Measurements from ENCODE around the gene TMEM151A.
"Not testable (repeated sequence)": the region's sequence is repeated elsewhere in the genome, so short reads cannot be mapped to it uniquely, and the experiment has no call there.

TMEM151A gene

GRCh38 chr11:66320748-66321147 lies 29.1 kb downstream of the TMEM151A start:
- H3K79me2 ChIP-seq (ENCODE audit: control insufficient read depth, insufficient read depth, low read length, poor library complexity); H3K9me3 ChIP-seq (ENCODE audit: insufficient read depth, low read depth, low read length); H3K18ac ChIP-seq (ENCODE audit: low read length); H4K8ac ChIP-seq (ENCODE audit: low read depth, low read length); H2AK5ac ChIP-seq (ENCODE audit: low read length); H3K36me3 ChIP-seq (ENCODE audit: control insufficient read depth in 1 of 2, insufficient read depth in 2 of 2, low read length in 2 of 2); H3K27ac ChIP-seq (ENCODE audit: low read depth, low read length); H2BK120ac ChIP-seq (ENCODE audit: insufficient read depth, low read length, poor library complexity); H4K91ac ChIP-seq (ENCODE audit: low read depth, low read length); H3K4me2 ChIP-seq (ENCODE audit: low read length); H2BK12ac ChIP-seq (ENCODE audit: low read length); H2BK5ac ChIP-seq (ENCODE audit: low read depth, low read length, poor library complexity); H3K23ac ChIP-seq (ENCODE audit: low read length); H3K14ac ChIP-seq (ENCODE audit: low read length); DNase-seq; H2AFZ ChIP-seq (ENCODE audit: insufficient read depth, low read length, poor library complexity); H4K12ac ChIP-seq (ENCODE audit: low read depth, low read length); H3K9ac ChIP-seq (ENCODE audit: low read length); H3K4me3 ChIP-seq (ENCODE audit: low read depth, low read length); H3K27me3 ChIP-seq (ENCODE audit: insufficient read depth, low read length); H3K4ac ChIP-seq (ENCODE audit: low read depth, low read length): not testable (repeated sequence)
- H3K79me1 ChIP-seq (ENCODE audit: low read length) = peaks cover 22% of the 10 kb centered on the region
- WGBS (ENCODE audit: extremely low coverage, insufficient coverage, insufficient read length) = no CpG with 5 or more reads among the region's 6 CpGs
- peaks cover 40 to 48% of the 10 kb centered on the region in 2 experiments for H3K4me1 ChIP-seq (ENCODE audit: control insufficient read depth in 1 of 2, insufficient read depth in 2 of 2, low read length in 2 of 2)

GRCh38 chr11:66321606-66322005 lies 29.9 kb downstream of the TMEM151A start:
- no CpG with 5 or more reads among the region's 4 CpGs for WGBS (ENCODE audit: extremely low coverage, insufficient coverage, insufficient read length)
- Histone ChIP-seq H2BK5ac (ENCODE audit: low read depth, low read length, poor library complexity) (no peak overlapping the region), H3K9me3 (ENCODE audit: insufficient read depth, low read depth, low read length) (peaks cover 4% of the 10 kb centered on the region), H2BK12ac (ENCODE audit: low read length) (no peak overlapping the region), H2AFZ (ENCODE audit: insufficient read depth, low read length, poor library complexity) (no peak overlapping the region), H2AK5ac (ENCODE audit: low read length) (no peak overlapping the region), H3K9ac (ENCODE audit: low read length) (no peak overlapping the region), H3K4me1 (ENCODE audit: control insufficient read depth in 1 of 2, insufficient read depth in 2 of 2, low read length in 2 of 2) (peaks cover 46 to 48% of the 10 kb centered on the region in 2 experiments), H3K14ac (ENCODE audit: low read length) (no peak overlapping the region), H3K79me2 (ENCODE audit: control insufficient read depth, insufficient read depth, low read length, poor library complexity) (peaks cover 1% of the 10 kb centered on the region), H3K27me3 (ENCODE audit: insufficient read depth, low read length) (no peaks in the 10 kb centered on the region), H3K4ac (ENCODE audit: low read depth, low read length) (no peak overlapping the region), H4K91ac (ENCODE audit: low read depth, low read length) (no peak overlapping the region), H3K79me1 (ENCODE audit: low read length) (peaks cover 26% of the 10 kb centered on the region), H2BK120ac (ENCODE audit: insufficient read depth, low read length, poor library complexity) (no peak overlapping the region), H3K36me3 (ENCODE audit: control insufficient read depth in 1 of 2, insufficient read depth in 2 of 2, low read length in 2 of 2) (no peaks in the 10 kb centered on the region), H4K12ac (ENCODE audit: low read depth, low read length) (no peak overlapping the region), H3K18ac (ENCODE audit: low read length) (no peak overlapping the region), H3K27ac (ENCODE audit: low read depth, low read length) (no peak overlapping the region), H4K8ac (ENCODE audit: low read depth, low read length) (no peak overlapping the region), H3K4me2 (ENCODE audit: low read length) (no peak overlapping the region), H3K23ac (ENCODE audit: low read length) (no peak overlapping the region), H3K4me3 (ENCODE audit: low read depth, low read length) (no peak overlapping the region)
- DNase-seq = no peak

DNA sequence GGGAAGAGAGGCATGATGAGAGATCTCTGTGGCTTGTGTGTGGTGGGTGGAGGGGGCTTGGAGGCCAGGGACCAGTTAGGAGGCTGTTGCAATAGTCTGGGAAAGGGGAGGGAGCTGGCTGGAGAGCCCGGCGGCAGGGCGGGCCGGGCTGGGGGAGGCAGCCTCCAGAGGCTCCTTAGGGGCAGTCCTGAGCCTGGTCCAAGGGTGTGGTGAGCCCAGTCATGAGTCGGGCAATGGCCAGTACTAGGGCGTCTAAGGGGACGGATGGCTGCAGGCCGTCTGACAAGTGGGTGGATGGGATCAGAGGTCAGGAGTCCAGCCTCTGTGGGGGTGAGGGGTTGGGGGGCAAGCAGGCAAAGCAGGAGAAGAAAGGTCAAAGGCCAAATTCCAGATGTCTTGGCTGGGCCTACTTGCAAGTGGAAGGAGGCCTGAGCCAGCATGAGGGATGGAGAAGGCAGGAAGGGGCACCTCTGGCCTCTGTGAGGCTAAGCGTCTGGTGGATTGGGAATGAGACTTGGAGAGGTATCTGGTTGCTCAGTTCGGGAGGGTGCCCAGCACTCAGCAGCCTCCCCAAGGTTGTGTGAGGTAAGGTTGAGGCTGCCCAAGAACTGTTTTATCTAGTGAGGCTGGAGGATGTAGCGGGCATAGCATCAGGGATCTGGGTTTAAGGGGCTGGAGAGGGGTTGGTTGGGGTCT lies 31.2 kb downstream of the TMEM151A start:
- Histone ChIP-seq H3K23ac (ENCODE audit: low read length) (no peak overlapping the region), H3K4ac (ENCODE audit: low read depth, low read length) (no peak overlapping the region), H2AK5ac (ENCODE audit: low read length) (no peak overlapping the region), H4K91ac (ENCODE audit: low read depth, low read length) (no peak overlapping the region), H3K18ac (ENCODE audit: low read length) (no peak overlapping the region), H3K4me2 (ENCODE audit: low read length) (no peak overlapping the region), H3K14ac (ENCODE audit: low read length) (no peak overlapping the region), H3K36me3 (ENCODE audit: control insufficient read depth in 1 of 2, insufficient read depth in 2 of 2, low read length in 2 of 2) (no peaks in the 10 kb centered on the region), H3K4me1 (ENCODE audit: control insufficient read depth in 1 of 2, insufficient read depth in 2 of 2, low read length in 2 of 2) (peaks cover 47 to 50% of the 10 kb centered on the region in 2 experiments), H3K79me2 (ENCODE audit: control insufficient read depth, insufficient read depth, low read length, poor library complexity) (peaks cover 2% of the 10 kb centered on the region), H2BK12ac (ENCODE audit: low read length) (no peak overlapping the region), H3K79me1 (ENCODE audit: low read length) (peaks cover 25% of the 10 kb centered on the region), H2BK5ac (ENCODE audit: low read depth, low read length, poor library complexity) (no peak overlapping the region), H4K12ac (ENCODE audit: low read depth, low read length) (no peak overlapping the region), H3K9me3 (ENCODE audit: insufficient read depth, low read depth, low read length) (peaks cover 4% of the 10 kb centered on the region), H3K4me3 (ENCODE audit: low read depth, low read length) (no peak overlapping the region), H2AFZ (ENCODE audit: insufficient read depth, low read length, poor library complexity) (no peak overlapping the region), H4K8ac (ENCODE audit: low read depth, low read length) (no peak overlapping the region), H3K9ac (ENCODE audit: low read length) (no peak overlapping the region), H3K27ac (ENCODE audit: low read depth, low read length) (no peak overlapping the region), H2BK120ac (ENCODE audit: insufficient read depth, low read length, poor library complexity) (no peak overlapping the region), H3K27me3 (ENCODE audit: insufficient read depth, low read length) (no peaks in the 10 kb centered on the region)
- DNase-seq = no peak
- no CpG with 5 or more reads among the region's 11 CpGs for WGBS (ENCODE audit: extremely low coverage, insufficient coverage, insufficient read length)

- no peak overlapping the region for H4K12ac ChIP-seq (ENCODE audit: low read depth, low read length)
- no peaks in the 10 kb centered on the region for H3K27me3 ChIP-seq (ENCODE audit: insufficient read depth, low read length)
- H3K4ac ChIP-seq (ENCODE audit: low read depth, low read length) = no peak overlapping the region
- H2BK120ac ChIP-seq (ENCODE audit: insufficient read depth, low read length, poor library complexity) = no peak overlapping the region
- no peak overlapping the region for H4K91ac ChIP-seq (ENCODE audit: low read depth, low read length)
- H3K79me1 ChIP-seq (ENCODE audit: low read length) = peaks cover 23% of the 10 kb centered on the region
- peaks cover 2% of the 10 kb centered on the region for H3K79me2 ChIP-seq (ENCODE audit: control insufficient read depth, insufficient read depth, low read length, poor library complexity)
- H4K8ac ChIP-seq (ENCODE audit: low read depth, low read length) = no peak overlapping the region
- DNase-seq = no peak
- H3K4me2 ChIP-seq (ENCODE audit: low read length) = no peak overlapping the region
- no CpG with 5 or more reads among the region's 1 CpG for WGBS (ENCODE audit: extremely low coverage, insufficient coverage, insufficient read length)
- no peak overlapping the region for H3K14ac ChIP-seq (ENCODE audit: low read length)
- peaks cover 45 to 49% of the 10 kb centered on the region in 2 experiments for H3K4me1 ChIP-seq (ENCODE audit: control insufficient read depth in 1 of 2, insufficient read depth in 2 of 2, low read length in 2 of 2)
- peak overlapping the region; percentile 1 for H3K4me3 ChIP-seq (ENCODE audit: low read depth, low read length)
- no peak overlapping the region for H2BK5ac ChIP-seq (ENCODE audit: low read depth, low read length, poor library complexity)
- H3K9ac ChIP-seq (ENCODE audit: low read length) = no peak overlapping the region
- H2BK12ac ChIP-seq (ENCODE audit: low read length) = no peak overlapping the region
- H3K9me3 ChIP-seq (ENCODE audit: insufficient read depth, low read depth, low read length) = peaks cover 4% of the 10 kb centered on the region
- no peak overlapping the region for H2AFZ ChIP-seq (ENCODE audit: insufficient read depth, low read length, poor library complexity)
- no peak overlapping the region for H3K18ac ChIP-seq (ENCODE audit: low read length)
- no peak overlapping the region for H3K27ac ChIP-seq (ENCODE audit: low read depth, low read length)
- no peak overlapping the region for H2AK5ac ChIP-seq (ENCODE audit: low read length)
- no peak overlapping the region for H3K23ac ChIP-seq (ENCODE audit: low read length)
- H3K36me3 ChIP-seq (ENCODE audit: control insufficient read depth in 1 of 2, insufficient read depth in 2 of 2, low read length in 2 of 2) = no peaks in the 10 kb centered on the region
These were observed 32.0 kb downstream of the TMEM151A start for GRCh38 chr11:66323684-66324083.

Data from trophoblast cell (in vitro differentiated cells and primary cell).